HFFc6 (cell line): ENCODE results near the gene RNF144A. TPM values are rescaled to one million over a fixed set of nuclear protein-coding genes. Genes with fewer than 3 reads are reported as not detected.

Source experiments
- DNase-seq: peaks from one replicate; pipeline ENCODE4 v3.0.0-alpha.2; 2018
- H3K27ac Mint-ChIP-seq: 2 replicates; pipeline ENCODE4 v1.8.0; 2020; ENCODE audit warnings: mild to moderate bottlenecking, mixed read lengths
- H3K27me3 Mint-ChIP-seq: 2 replicates; pipeline ENCODE4 v1.8.0; 2021; ENCODE audit warnings: mild to moderate bottlenecking, moderate library complexity, mixed read lengths; ENCODE audit not compliant: insufficient read depth
- H3K36me3 Mint-ChIP-seq: 2 replicates; pipeline ENCODE4 v1.8.0; 2021; ENCODE audit warnings: low read depth, mixed read lengths
- H3K4me1 Mint-ChIP-seq: 2 replicates; pipeline ENCODE4 v1.8.0; 2020; ENCODE audit warnings: low read depth, mixed read lengths
- H3K4me3 Mint-ChIP-seq: 2 replicates; pipeline ENCODE4 v1.8.0; 2020; ENCODE audit warnings: mild to moderate bottlenecking, moderate library complexity, mixed read lengths
- H3K9me3 Mint-ChIP-seq: 2 replicates; pipeline ENCODE4 v1.8.0; 2020; ENCODE audit warnings: mild to moderate bottlenecking, mixed read lengths
- total RNA-seq, 6 experiments: library from RNA; stranded (reverse); fragmentation: NEBNext Ultra II Directional; extraction: Animal tissue kit (Norgen Biotek cat#: 25700); gene quantifications; 2 replicates in 1 of 6; 3 replicates in 5 of 6; pipeline ENCODE4 v1.2.3, GENCODE V29; 2021
- TF ChIP-seq, protein P1 (sequence below): fragments of 200-600 bp; sonication (generic); IDR thresholded peaks from 2 replicates; pipeline ENCODE4 v1.5.0; 2021; ENCODE audit warnings: antibody characterized with exemption, mild to moderate bottlenecking

Gene RNF144A
- total RNA-seq, 6 experiments from 2014 or later = not detected

DNA sequence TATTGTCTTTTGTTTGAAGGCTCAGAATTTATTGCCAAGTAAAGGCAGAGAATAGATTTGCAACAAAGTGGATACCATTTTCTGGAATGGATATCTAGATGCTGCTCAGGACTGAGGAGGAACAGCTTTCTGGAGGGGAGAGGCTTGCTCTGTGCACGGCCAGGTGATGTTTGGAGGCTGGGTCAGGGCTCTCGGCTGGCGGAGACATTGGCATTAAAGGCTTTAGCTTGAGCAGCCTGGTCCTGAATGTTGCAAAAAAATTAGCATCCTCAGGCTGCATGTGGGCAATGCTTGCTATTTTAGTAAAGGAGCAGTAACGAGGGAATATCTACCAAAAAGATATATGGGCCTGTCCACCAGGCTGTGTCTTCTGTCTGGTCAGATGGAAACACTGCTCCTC lies 20.4 kb downstream of the RNF144A start:
- H3K27ac Mint-ChIP-seq = no peak overlapping the region
- TF ChIP-seq, protein P1, sequence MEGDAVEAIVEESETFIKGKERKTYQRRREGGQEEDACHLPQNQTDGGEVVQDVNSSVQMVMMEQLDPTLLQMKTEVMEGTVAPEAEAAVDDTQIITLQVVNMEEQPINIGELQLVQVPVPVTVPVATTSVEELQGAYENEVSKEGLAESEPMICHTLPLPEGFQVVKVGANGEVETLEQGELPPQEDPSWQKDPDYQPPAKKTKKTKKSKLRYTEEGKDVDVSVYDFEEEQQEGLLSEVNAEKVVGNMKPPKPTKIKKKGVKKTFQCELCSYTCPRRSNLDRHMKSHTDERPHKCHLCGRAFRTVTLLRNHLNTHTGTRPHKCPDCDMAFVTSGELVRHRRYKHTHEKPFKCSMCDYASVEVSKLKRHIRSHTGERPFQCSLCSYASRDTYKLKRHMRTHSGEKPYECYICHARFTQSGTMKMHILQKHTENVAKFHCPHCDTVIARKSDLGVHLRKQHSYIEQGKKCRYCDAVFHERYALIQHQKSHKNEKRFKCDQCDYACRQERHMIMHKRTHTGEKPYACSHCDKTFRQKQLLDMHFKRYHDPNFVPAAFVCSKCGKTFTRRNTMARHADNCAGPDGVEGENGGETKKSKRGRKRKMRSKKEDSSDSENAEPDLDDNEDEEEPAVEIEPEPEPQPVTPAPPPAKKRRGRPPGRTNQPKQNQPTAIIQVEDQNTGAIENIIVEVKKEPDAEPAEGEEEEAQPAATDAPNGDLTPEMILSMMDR = no peak
- DNase-seq = no peak
- no peaks in the 10 kb centered on the region for H3K4me1 Mint-ChIP-seq
- peaks cover 39% of the 10 kb centered on the region for H3K9me3 Mint-ChIP-seq
- no peak overlapping the region for H3K4me3 Mint-ChIP-seq
- H3K27me3 Mint-ChIP-seq = no peaks in the 10 kb centered on the region; the same call in none of the 2 replicates
- H3K36me3 Mint-ChIP-seq = no peaks in the 10 kb centered on the region; the same call in 1 of the 2 replicates

DNA sequence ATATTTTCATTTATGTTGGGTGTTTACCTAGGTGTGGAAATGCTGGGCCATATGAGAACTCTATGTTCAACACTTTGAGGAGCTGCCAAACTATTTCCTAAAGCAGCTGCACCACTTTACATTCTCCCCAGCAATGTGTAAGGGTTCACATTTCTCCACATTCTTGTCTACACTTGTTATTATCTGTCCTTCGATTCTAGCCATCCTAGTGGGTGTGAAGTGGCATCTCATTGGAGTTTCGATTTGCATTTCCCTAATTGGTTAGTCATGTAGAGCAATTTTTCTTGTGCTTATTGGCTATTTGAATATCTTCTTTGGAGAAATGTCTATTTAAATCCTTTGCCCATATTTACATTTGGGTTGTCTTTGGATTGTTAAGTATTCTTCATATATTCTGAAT lies 21.9 kb downstream of the RNF144A start:
- no peak overlapping the region for H3K4me3 Mint-ChIP-seq

DNA sequence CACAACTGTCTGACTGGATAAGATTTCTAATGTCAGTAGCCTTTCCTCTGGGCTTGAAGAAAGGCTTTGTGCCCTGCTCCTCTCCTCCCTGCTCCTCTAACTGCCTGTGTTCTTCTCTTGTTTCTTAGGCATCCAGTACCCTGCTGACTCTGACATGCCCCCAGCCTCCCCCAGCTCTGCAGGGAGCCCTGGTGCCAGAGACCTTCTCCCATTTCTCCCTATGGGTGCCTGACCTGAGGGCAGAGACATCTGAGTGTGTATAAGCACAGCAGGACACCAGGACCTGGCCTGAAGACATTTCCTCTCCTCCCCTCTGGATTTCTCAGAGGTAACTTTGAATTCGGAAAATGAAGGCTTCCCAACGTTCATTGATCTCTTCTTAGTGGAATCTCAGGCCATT lies 23.6 kb downstream of the RNF144A start:
- H3K4me3 Mint-ChIP-seq = no peak overlapping the region
- H3K36me3 Mint-ChIP-seq = peaks cover 7% of the 10 kb centered on the region; the same call in 1 of the 2 replicates
- no peak overlapping the region for H3K27ac Mint-ChIP-seq
- H3K9me3 Mint-ChIP-seq = peaks cover 59% of the 10 kb centered on the region
- TF ChIP-seq, protein P1 = no peak
- no peaks in the 10 kb centered on the region for H3K4me1 Mint-ChIP-seq
- no peak for DNase-seq
- peaks cover 2% of the 10 kb centered on the region for H3K27me3 Mint-ChIP-seq

More for the DNA sequence above, 21.9 kb downstream of the RNF144A start:
- Mint-ChIP-seq H3K4me1 (no peaks in the 10 kb centered on the region), H3K27me3 (peaks cover 2% of the 10 kb centered on the region), H3K9me3 (peaks cover 50% of the 10 kb centered on the region), H3K27ac (no peak overlapping the region), H3K36me3 (peaks cover 7% of the 10 kb centered on the region; the same call in 1 of the 2 replicates)
- TF ChIP-seq, protein P1 = no peak
- DNase-seq = no peak

DNA sequence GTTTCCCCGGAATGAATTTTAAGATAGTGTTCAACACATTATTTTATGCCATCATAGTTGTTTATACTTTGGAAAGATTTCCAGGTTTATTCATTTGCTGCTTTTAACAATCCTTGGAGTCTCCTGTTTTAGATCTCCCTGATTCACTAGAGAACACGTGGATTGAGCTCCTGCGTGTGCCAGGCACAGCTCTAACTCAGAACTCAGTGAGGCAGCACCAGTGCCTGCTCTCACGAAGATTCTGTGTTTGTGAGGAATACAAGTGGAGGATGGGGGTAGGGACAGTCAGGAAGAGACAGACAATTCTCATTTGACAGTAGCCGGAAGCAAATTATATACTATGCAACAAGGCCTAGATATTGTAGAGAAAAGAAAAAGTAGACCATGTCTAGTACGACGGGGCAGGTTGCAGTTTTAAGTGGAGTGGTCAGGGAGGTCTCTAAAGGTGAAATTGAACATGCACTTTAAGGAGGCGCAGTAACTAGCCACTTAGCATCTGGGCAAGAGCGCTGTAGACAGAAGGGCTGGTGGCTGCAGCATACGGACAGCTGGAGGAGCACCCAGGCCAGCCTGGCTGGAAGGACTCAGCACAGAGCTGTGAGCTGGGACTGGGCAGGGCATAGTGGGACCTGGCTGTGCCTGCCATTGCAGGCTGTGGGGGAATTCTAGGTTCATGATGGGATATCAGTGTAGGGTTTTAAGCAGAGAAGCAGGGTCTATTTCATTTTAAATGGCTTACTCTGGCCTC lies 24.3 kb downstream of the RNF144A start:
- TF ChIP-seq, protein P1 = no peak
- Mint-ChIP-seq H3K36me3 (peaks cover 7% of the 10 kb centered on the region; the same call in 1 of the 2 replicates), H3K9me3 (peaks cover 53% of the 10 kb centered on the region), H3K27ac (no peak overlapping the region), H3K4me1 (no peaks in the 10 kb centered on the region), H3K4me3 (no peak overlapping the region), H3K27me3 (peaks cover 2% of the 10 kb centered on the region)
- DNase-seq = no peak

DNA sequence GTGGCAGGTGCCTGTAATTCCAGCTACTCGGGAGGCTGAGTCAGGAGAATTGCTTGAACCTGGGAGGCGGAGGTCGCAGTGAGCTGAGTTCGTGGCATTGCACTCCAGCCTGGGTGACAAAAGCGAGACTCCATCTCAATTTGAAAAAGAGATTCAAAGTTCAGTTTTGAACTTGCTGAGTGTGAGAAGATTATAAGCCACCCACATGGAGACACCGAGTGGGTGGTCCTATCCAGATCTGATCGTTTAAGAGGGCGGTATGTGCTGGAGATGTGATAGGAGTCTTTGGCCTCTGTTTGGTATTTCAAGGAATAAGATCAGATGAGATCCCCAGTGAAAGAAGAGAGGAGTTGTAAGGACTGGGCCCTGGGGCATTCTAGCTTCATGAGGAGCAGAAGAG lies 25.6 kb downstream of the RNF144A start:
- TF ChIP-seq, protein P1 = no peak
- no peaks in the 10 kb centered on the region for H3K4me1 Mint-ChIP-seq
- H3K27ac Mint-ChIP-seq = no peak overlapping the region
- peaks cover 53% of the 10 kb centered on the region for H3K9me3 Mint-ChIP-seq
- no peak for DNase-seq
- H3K4me3 Mint-ChIP-seq = no peak overlapping the region
- H3K27me3 Mint-ChIP-seq = peaks cover 2% of the 10 kb centered on the region
- peaks cover 7% of the 10 kb centered on the region; the same call in 1 of the 2 replicates for H3K36me3 Mint-ChIP-seq
